Fibroblast of mammary gland (primary cell): ENCODE measurements around the gene GDI1.
"Not testable (repeated sequence)": the region's sequence is repeated elsewhere in the genome, so short reads cannot be mapped to it uniquely, and the experiment has no call there.

Experiments used
- DNase-seq: peaks from one replicate; pipeline ENCODE4 v3.0.0-alpha.2; 2010; ENCODE audit warnings: low read depth
- H3K4me3 ChIP-seq: 2 replicates; pipeline ENCODE4 v1.5.1; 2011; ENCODE audit warnings: low read depth, mild to moderate bottlenecking, low read length, moderate library complexity; ENCODE audit not compliant: control insufficient read depth
- TF ChIP-seq, protein P1 (sequence below): conservative IDR thresholded peaks from 2 replicates; pipeline ENCODE4 v1.5.1; 2011; ENCODE audit warnings: low read depth, low read length, inconsistent platforms; ENCODE audit not compliant: control insufficient read depth, insufficient read depth

GDI1 gene

DNA sequence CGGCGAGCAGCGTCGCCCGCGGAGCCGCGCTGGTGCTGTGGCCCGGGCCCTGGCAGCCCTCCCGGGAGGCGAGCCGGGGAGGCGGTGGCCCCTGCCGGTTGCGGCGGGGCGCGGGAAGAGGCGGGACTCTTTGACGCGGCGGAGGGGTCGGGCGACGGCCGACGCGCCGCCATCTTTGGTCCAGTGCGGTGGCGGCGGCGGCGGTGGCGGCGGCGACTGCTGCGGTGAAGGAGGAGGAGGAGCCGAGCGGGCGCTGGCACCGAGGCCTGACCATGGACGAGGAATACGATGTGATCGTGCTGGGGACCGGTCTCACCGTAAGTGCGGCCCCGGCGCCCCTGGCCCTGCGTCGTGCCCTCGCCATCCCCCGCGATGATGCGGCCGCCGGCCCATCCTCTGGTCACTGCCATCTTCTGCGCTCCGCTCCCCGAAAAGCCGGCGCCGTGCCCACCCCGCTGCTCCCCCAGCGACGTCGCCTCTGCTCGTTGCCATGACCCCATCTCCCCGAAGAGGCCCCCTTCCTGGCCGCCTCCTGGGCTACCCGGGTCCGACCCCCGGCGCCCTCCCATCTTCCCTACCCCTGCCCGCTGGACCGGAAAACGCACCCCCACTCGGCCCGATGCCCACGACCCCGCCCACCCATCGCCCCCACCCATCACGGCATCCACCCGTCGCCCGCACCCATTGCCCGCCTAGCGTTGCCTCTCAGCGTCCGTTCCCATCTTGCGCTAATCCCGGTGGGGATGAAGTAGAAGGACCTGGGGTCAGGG is at the start of gene GDI1:
TSS of gene GDI1 (plus strand) at position 172 of the 770 bp plus-strand sequence. CDS start at position 273, 101 bp downstream.
- peak; percentile 15 for DNase-seq
- TF ChIP-seq, protein P1, sequence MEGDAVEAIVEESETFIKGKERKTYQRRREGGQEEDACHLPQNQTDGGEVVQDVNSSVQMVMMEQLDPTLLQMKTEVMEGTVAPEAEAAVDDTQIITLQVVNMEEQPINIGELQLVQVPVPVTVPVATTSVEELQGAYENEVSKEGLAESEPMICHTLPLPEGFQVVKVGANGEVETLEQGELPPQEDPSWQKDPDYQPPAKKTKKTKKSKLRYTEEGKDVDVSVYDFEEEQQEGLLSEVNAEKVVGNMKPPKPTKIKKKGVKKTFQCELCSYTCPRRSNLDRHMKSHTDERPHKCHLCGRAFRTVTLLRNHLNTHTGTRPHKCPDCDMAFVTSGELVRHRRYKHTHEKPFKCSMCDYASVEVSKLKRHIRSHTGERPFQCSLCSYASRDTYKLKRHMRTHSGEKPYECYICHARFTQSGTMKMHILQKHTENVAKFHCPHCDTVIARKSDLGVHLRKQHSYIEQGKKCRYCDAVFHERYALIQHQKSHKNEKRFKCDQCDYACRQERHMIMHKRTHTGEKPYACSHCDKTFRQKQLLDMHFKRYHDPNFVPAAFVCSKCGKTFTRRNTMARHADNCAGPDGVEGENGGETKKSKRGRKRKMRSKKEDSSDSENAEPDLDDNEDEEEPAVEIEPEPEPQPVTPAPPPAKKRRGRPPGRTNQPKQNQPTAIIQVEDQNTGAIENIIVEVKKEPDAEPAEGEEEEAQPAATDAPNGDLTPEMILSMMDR = no peak
- H3K4me3 ChIP-seq = peak within 1 kb of the TSS; percentile 68

DNA sequence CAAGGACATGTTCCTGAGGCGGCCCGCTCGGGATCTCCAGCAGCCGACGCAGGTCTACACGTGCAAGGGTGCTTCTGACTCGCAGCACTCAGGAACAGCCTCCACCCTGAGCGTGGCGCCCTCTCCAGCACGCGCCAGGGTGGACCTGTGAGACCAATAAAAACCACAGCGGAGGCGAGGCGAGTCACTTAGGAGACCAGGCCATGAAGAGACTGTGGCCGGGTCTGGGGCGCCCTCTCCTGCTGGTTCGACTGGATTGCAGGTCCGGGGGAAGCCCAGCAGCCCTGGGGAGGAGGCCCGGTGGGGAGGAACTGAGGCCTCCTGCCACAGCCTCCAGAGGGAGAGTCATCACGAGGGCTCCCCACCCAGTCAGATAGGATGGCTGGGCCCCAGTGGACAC is 48.9 kb upstream of the GDI1 start:
- not testable (repeated sequence) for DNase-seq, H3K4me3 ChIP-seq

DNA sequence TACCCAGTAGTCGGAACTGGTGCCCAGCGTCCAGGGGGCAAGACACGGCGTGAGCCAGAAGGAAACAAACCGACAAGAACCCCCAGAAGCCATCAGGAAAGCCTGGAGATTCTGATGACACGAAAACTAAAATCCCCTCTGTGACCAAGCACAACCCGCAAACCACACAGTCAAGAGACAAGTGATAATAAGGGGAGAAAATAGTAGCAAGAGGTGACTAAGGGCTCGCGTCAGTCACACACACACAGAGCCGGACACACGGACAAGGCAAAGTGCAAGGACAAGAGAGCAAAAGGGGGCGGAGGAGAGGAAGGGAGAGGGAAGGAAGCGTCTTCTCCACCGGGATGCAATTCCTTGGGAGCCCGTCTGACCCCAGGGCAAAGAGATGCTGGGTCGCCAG is 48.3 kb upstream of the GDI1 start:
- DNase-seq, H3K4me3 ChIP-seq: not testable (repeated sequence)

DNA sequence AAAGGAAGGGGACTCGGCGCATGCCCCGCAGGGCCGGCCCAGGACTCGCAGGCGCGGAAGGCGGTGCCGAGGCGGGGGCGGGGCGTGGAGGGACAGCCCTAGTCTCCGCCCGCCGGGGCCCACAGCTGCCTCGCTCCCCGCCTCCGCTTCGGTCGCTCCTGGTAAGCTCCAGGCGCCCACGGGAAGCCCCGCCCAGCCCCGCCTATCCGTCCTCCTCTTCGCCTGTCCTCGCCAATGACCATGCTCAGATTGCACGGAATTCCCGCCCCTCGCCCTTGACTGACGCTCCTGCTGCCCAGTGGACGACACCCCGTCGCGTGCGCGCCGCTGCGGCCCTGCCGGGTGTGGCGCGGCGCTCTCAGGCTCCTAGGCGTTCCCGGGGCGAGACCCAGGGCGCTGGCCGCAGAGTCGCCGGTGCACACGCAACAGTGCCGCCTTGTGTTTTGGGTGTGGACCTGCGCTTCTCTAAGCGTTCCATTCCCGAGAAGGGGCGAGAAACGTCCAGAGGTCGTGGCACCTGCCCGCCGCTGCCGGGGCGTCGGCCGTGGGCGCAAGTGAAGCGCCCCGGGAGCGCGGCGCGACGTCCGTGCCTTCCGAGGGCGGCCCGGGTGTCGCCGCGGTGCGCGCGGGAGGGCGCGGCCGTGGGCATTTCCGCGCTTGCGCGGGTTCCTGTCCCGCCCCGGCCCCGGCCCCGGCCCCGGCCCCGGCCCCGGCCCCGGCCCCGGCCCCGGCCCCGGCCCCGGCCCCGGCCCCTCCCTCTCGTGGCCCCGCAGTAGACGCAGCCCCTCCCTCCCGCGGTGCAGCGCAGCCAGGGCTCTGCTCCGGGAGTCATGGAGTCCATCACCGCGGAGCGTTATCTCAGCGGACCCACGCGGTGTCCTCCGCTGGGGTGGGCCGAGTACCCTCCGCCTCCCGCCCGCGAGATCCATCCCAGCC is 46.9 kb upstream of the GDI1 start:
- not testable (repeated sequence) for H3K4me3 ChIP-seq, DNase-seq

DNA sequence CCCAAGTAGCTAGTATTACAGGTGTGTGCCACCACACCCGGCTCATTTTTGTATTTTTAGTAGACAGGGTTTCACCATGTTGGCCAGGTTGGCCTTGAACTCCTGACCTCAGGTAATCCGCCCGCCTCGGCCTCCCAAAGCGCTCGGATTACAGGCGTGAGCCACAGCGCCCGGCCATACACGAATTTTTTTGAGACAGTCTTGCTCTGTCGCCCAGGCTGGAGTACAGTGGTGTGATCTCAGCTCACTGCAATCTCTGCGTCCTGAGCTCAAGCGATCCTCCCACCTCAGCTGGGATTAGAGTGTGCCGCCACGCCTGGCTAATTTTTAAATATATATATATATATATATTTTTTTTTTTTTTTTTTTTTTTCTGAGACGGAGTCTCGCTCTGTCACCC is 40.6 kb upstream of the GDI1 start:
- not testable (repeated sequence) for H3K4me3 ChIP-seq, DNase-seq

DNA sequence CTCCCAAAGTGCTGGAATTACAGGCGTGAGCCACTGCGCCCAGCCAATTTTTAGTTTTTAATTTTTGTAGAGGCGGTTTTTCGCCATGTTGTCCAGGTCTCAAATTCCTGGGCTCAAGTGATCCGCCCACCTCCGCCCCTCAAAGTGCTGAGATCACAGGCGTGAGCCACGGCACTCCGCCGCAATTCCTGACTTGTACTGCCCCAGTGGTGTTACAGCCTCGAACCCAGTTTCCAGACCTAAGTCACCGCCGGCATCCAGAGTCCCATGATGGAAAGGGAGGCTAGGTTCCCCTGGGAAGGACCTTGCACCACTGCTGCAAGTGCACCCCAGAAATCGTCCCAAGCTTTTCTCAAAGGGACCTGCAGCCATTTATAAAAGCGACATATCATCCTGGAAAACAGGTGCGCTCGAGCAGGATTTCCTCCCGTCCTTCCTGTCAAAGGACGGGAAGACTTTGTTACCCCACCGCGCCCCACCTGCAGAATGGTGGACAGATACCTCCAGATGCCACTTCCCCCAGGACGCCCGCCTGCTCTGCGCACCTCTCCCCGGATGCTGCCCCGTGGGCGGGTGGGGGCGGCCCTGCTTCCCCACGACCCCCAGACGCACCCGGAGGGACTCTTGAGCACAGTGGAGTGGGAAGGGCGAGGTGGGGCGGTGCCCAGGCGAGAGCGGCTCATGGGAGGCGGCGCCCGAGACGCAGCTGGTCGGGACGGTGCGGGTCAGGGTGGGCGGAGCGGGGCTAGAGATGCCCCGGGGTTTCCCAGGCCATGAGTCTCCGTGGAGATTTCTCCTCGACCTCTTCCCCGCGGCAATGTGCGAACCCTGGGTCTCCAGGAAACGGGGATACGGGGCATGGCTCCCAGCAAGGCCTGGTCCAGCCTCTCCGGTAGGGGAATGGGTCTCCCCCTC is 39.7 kb upstream of the GDI1 start:
- TF ChIP-seq, protein P1 = no peak
- DNase-seq = peak; percentile 64
- peak overlapping the region; percentile 56 for H3K4me3 ChIP-seq

DNA sequence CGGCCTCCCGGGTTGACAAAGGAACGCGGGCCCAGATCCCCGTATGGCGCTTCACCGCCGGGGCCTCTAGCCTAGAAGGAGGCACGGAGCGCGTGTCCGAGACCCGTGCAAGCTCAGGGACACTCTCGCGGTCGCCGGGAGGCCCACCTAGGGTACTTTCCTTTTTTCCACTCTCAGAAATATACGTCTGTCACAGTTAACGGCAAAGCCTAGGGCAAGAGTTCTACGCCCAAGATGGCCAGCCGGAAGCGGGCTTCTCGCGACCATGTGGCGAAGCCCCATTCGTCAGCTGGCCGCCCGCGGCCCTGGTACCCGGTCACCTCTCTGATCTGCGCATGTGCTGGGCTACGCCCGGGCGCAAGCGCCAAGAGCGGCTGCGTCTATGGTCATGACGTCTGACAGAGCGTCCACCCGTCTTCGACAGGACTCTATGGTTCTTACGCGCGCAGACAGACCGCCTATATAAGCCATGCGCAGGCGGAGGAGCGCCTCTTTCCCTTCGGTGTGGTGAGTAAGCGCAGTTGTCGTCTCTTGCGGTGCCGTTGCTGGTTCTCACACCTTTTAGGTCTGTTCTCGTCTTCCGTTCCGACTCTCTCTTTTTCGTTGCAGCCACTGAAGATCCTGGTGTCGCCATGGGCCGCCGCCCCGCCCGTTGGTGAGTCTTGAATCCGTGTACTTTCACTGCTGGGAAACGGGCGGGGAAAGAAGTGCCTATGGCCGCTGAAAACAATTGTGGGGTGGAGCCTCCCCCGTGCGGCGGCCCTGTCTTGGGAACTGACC is 38.9 kb upstream of the GDI1 start, which contains the start of gene RPL10:
TSS of gene RPL10 (plus strand) at position 490 of the 780 bp plus-strand sequence. CDS start at position 633, 143 bp downstream.
- DNase-seq = peak; percentile 96
- H3K4me3 ChIP-seq = peak within 1 kb of the TSS; percentile 87
- TF ChIP-seq, protein P1 = no peak
